ENCODE measurements around the gene ALG9. TPM values are rescaled to one million over a fixed set of nuclear protein-coding genes. Genes with fewer than 3 reads are reported as not detected.

ALG9 gene
- total RNA-seq, 5 donors from 2014 or later (not counting 1 experiment from before 2014, with no cell fraction given), result 20.0 to 25.6 (median 24.0) TPM

DNA sequence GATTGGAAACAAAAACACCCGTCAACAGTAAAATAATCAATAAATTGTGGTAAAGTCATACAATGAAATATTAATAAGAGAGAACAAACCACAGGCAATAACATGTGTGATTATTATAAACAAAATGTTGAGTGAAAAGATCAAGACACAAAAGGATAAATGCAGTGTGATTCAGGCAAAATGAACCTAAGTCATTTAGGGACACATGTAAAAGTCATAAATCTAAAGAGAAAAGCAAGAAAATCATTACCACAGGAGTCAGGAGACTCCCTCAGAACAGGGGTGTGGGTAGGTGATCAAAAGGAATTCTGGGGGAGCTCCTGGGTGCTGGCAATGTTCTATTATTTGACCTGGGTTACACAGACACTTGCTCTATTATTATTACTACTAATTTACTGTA is 57.3 kb downstream of the ALG9 start:
- Mint-ChIP-seq H3K36me3 (peaks cover 53% of the 10 kb centered on the region), H3K27me3 (no peaks in the 10 kb centered on the region), H3K9me3 (no peaks in the 10 kb centered on the region), H3K4me1 (peaks cover 0 to 4% (median 2%) of the 10 kb centered on the region in 3 donors), H3K4me3 (no peak overlapping the region), H3K27ac (no peak overlapping the region)
- Histone ChIP-seq H3K9me3 (no peaks in the 10 kb centered on the region), H3K27ac (ENCODE audit: low read length) (no peak overlapping the region), H3K4me3 (ENCODE audit: control insufficient read depth in 1 of 2, extremely low read depth in 1 of 2, low read length in 1 of 2) (no peak overlapping the region), H3K4me1 (ENCODE audit: control insufficient read depth in 1 of 2, extremely low read depth in 1 of 2, insufficient read depth in 2 of 2, low read length in 2 of 2) (no peaks in the 10 kb centered on the region), H3K27me3 (replicated peaks in 1 of 2; ENCODE audit: control insufficient read depth in 2 of 2, extremely low read depth in 1 of 2, insufficient read depth in 2 of 2, low read length in 1 of 2) (no peaks in the 10 kb centered on the region), H3K36me3 (ENCODE audit: control insufficient read depth in 2 of 2, extremely low read depth in 1 of 2, insufficient read depth in 1 of 2, low read length in 1 of 2) (peaks cover 0 to 2% of the 10 kb centered on the region in 2 donors)
- CTCF ChIA-PET, result no interaction called here
- POLR2A ChIA-PET, result no interaction called here
- no CpG with 5 or more reads among the region's 1 CpG for WGBS (ENCODE audit: insufficient coverage)
- DNase-seq (no peak), ATAC-seq (replicated peaks in 1 of 4) (no peak)

DNA sequence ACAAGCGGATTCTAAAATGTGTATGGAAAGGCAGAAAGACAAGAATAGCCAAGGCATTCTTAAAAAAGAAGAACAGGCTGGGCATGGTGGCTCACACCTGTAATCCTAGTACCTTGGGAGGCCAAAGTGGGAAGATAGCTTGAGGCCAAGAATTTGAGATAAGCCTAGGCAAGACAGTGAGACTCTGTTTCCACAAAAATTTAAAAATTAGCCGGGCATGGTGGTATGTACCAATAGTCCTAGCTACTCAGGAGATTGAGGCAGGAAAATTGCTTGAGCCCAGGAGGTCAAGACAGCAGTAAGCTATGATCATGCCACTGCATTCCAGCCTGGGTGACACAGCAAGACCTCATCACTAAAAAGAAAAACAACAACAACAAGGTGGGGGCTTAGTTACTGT is 59.2 kb downstream of the ALG9 start:
- Histone ChIP-seq H3K27ac (ENCODE audit: low read length) (no peak overlapping the region), H3K36me3 (ENCODE audit: control insufficient read depth in 2 of 2, extremely low read depth in 1 of 2, insufficient read depth in 1 of 2, low read length in 1 of 2) (peaks cover 10 to 17% of the 10 kb centered on the region in 2 donors), H3K4me3 (ENCODE audit: control insufficient read depth in 1 of 2, extremely low read depth in 1 of 2, low read length in 1 of 2) (no peak overlapping the region), H3K27me3 (replicated peaks in 1 of 2; ENCODE audit: control insufficient read depth in 2 of 2, extremely low read depth in 1 of 2, insufficient read depth in 2 of 2, low read length in 1 of 2) (no peaks in the 10 kb centered on the region), H3K4me1 (ENCODE audit: control insufficient read depth in 1 of 2, extremely low read depth in 1 of 2, insufficient read depth in 2 of 2, low read length in 2 of 2) (no peaks in the 10 kb centered on the region), H3K9me3 (no peaks in the 10 kb centered on the region)
- WGBS (ENCODE audit: insufficient coverage), result 100% methylated on average over 1 of the region's 2 CpGs
- ChIA-PET POLR2A (no interaction called here), CTCF (no interaction called here)
- Mint-ChIP-seq H3K36me3 (peaks cover 60% of the 10 kb centered on the region), H3K4me1 (peaks cover 0 to 4% (median 2%) of the 10 kb centered on the region in 3 donors), H3K27me3 (no peaks in the 10 kb centered on the region), H3K27ac (no peak overlapping the region), H3K9me3 (no peaks in the 10 kb centered on the region), H3K4me3 (no peak overlapping the region)
- ATAC-seq (replicated peaks in 1 of 4), result no peak
- no peak for DNase-seq

- DNase-seq, result no peak
- no peak for ATAC-seq (replicated peaks in 1 of 4)
- no peaks in the 10 kb centered on the region for H3K27me3 Mint-ChIP-seq
- H3K27ac ChIP-seq (ENCODE audit: low read length), result no peak overlapping the region
- ChIA-PET CTCF (no interaction called here), POLR2A (no interaction called here)
- peaks cover 0 to 4% (median 2%) of the 10 kb centered on the region in 3 donors for H3K4me1 Mint-ChIP-seq
- peaks cover 10 to 15% of the 10 kb centered on the region in 2 donors for H3K36me3 ChIP-seq (ENCODE audit: control insufficient read depth in 2 of 2, extremely low read depth in 1 of 2, insufficient read depth in 1 of 2, low read length in 1 of 2)
- H3K9me3 Mint-ChIP-seq, result no peaks in the 10 kb centered on the region
- peaks cover 61% of the 10 kb centered on the region for H3K36me3 Mint-ChIP-seq
- no peak overlapping the region for H3K4me3 ChIP-seq (ENCODE audit: control insufficient read depth in 1 of 2, extremely low read depth in 1 of 2, low read length in 1 of 2)
- no peaks in the 10 kb centered on the region for H3K27me3 ChIP-seq (replicated peaks in 1 of 2; ENCODE audit: control insufficient read depth in 2 of 2, extremely low read depth in 1 of 2, insufficient read depth in 2 of 2, low read length in 1 of 2)
- H3K27ac Mint-ChIP-seq, result no peak overlapping the region
- H3K9me3 ChIP-seq, result no peaks in the 10 kb centered on the region
- WGBS (ENCODE audit: insufficient coverage), result no CpG with 5 or more reads among the region's 2 CpGs
- H3K4me1 ChIP-seq (ENCODE audit: control insufficient read depth in 1 of 2, extremely low read depth in 1 of 2, insufficient read depth in 2 of 2, low read length in 2 of 2), result no peaks in the 10 kb centered on the region
- H3K4me3 Mint-ChIP-seq, result no peak overlapping the region
These were observed 59.9 kb downstream of the ALG9 start for GRCh38 chr11:111811445-111811844.

DNA sequence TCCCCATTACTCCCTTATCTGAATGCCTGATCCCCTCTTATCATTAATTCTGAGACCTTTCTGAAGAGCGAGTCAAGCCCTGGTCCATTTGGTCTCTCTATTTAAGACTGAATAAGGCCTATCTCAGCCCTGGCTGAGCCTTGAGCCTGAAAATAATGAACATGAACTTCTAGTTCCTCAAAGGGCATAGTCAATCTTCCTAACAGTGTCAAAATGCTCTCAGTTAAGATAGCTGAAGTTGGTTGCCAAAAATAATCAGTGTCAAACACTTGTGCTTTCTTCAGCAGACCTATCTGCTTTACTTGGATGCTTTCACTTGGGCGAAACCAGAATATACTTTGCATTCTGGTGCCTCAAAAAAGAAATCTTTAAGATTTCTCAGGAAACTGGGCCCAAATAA is 62.5 kb downstream of the ALG9 start:
- H3K27me3 ChIP-seq (replicated peaks in 1 of 2; ENCODE audit: control insufficient read depth in 2 of 2, extremely low read depth in 1 of 2, insufficient read depth in 2 of 2, low read length in 1 of 2), result no peaks in the 10 kb centered on the region
- H3K4me1 Mint-ChIP-seq, result peaks cover 0 to 1% (median under 1%) of the 10 kb centered on the region in 3 donors
- H3K36me3 Mint-ChIP-seq, result peaks cover 57% of the 10 kb centered on the region
- H3K9me3 Mint-ChIP-seq, result no peaks in the 10 kb centered on the region
- ATAC-seq (replicated peaks in 1 of 4), result no peak
- no peaks in the 10 kb centered on the region for H3K9me3 ChIP-seq
- no peak overlapping the region for H3K27ac ChIP-seq (ENCODE audit: low read length)
- no peaks in the 10 kb centered on the region for H3K4me1 ChIP-seq (ENCODE audit: control insufficient read depth in 1 of 2, extremely low read depth in 1 of 2, insufficient read depth in 2 of 2, low read length in 2 of 2)
- WGBS (ENCODE audit: insufficient coverage), result 96% methylated on average over 2 of the region's 2 CpGs
- DNase-seq, result no peak
- H3K36me3 ChIP-seq (ENCODE audit: control insufficient read depth in 2 of 2, extremely low read depth in 1 of 2, insufficient read depth in 1 of 2, low read length in 1 of 2), result peaks cover 10 to 29% of the 10 kb centered on the region in 2 donors
- no peak overlapping the region for H3K4me3 Mint-ChIP-seq
- no peak overlapping the region for H3K4me3 ChIP-seq (ENCODE audit: control insufficient read depth in 1 of 2, extremely low read depth in 1 of 2, low read length in 1 of 2)
- ChIA-PET POLR2A (no interaction called here), CTCF (no interaction called here)
- no peak overlapping the region for H3K27ac Mint-ChIP-seq
- no peaks in the 10 kb centered on the region for H3K27me3 Mint-ChIP-seq

GRCh38 chr11:111808063-111808588 is 63.3 kb downstream of the ALG9 start:
- 100% methylated on average over 2 of the region's 2 CpGs for WGBS (ENCODE audit: insufficient coverage)
- Mint-ChIP-seq H3K27ac (no peak overlapping the region), H3K4me3 (no peak overlapping the region), H3K9me3 (no peaks in the 10 kb centered on the region), H3K4me1 (no peaks in the 10 kb centered on the region), H3K27me3 (no peaks in the 10 kb centered on the region), H3K36me3 (peaks cover 62% of the 10 kb centered on the region)
- CTCF ChIA-PET, result interaction anchor here in 1 of 2 donors (0.7 kb wide), 1 partner anchor 27 kb away, joined by 3 read pairs; no protein-coding TSS in a partner anchor
- H3K27ac ChIP-seq (ENCODE audit: low read length), result no peak overlapping the region
- no peaks in the 10 kb centered on the region for H3K9me3 ChIP-seq
- DNase-seq (no peak), ATAC-seq (replicated peaks in 1 of 4) (no peak)
- H3K4me3 ChIP-seq (ENCODE audit: control insufficient read depth in 1 of 2, extremely low read depth in 1 of 2, low read length in 1 of 2), result no peak overlapping the region
- no peaks in the 10 kb centered on the region for H3K4me1 ChIP-seq (ENCODE audit: control insufficient read depth in 1 of 2, extremely low read depth in 1 of 2, insufficient read depth in 2 of 2, low read length in 2 of 2)
- peaks cover 13 to 29% of the 10 kb centered on the region in 2 donors for H3K36me3 ChIP-seq (ENCODE audit: control insufficient read depth in 2 of 2, extremely low read depth in 1 of 2, insufficient read depth in 1 of 2, low read length in 1 of 2)
- POLR2A ChIA-PET, result no interaction called here
- H3K27me3 ChIP-seq (replicated peaks in 1 of 2; ENCODE audit: control insufficient read depth in 2 of 2, extremely low read depth in 1 of 2, insufficient read depth in 2 of 2, low read length in 1 of 2), result no peaks in the 10 kb centered on the region

- POLR2A ChIA-PET, result no interaction called here
- Histone ChIP-seq H3K9me3 (no peaks in the 10 kb centered on the region), H3K27ac (ENCODE audit: low read length) (no peak overlapping the region), H3K4me1 (ENCODE audit: control insufficient read depth in 1 of 2, extremely low read depth in 1 of 2, insufficient read depth in 2 of 2, low read length in 2 of 2) (no peaks in the 10 kb centered on the region), H3K4me3 (ENCODE audit: control insufficient read depth in 1 of 2, extremely low read depth in 1 of 2, low read length in 1 of 2) (no peak overlapping the region), H3K36me3 (ENCODE audit: control insufficient read depth in 2 of 2, extremely low read depth in 1 of 2, insufficient read depth in 1 of 2, low read length in 1 of 2) (peaks cover 14 to 38% of the 10 kb centered on the region in 2 donors), H3K27me3 (replicated peaks in 1 of 2; ENCODE audit: control insufficient read depth in 2 of 2, extremely low read depth in 1 of 2, insufficient read depth in 2 of 2, low read length in 1 of 2) (no peaks in the 10 kb centered on the region)
- WGBS (ENCODE audit: insufficient coverage), result 100% methylated on average over 1 of the region's 1 CpG
- H3K4me3 Mint-ChIP-seq, result no peak overlapping the region
- no peak overlapping the region for H3K27ac Mint-ChIP-seq
- H3K36me3 Mint-ChIP-seq, result peaks cover 62% of the 10 kb centered on the region
- no peaks in the 10 kb centered on the region for H3K27me3 Mint-ChIP-seq
- H3K4me1 Mint-ChIP-seq, result no peaks in the 10 kb centered on the region
- no peak for ATAC-seq (replicated peaks in 1 of 4)
- CTCF ChIA-PET, result no interaction called here
- no peaks in the 10 kb centered on the region for H3K9me3 Mint-ChIP-seq
- no peak for DNase-seq
These were observed 64.3 kb downstream of the ALG9 start for GRCh38 chr11:111807076-111807475.

DNA sequence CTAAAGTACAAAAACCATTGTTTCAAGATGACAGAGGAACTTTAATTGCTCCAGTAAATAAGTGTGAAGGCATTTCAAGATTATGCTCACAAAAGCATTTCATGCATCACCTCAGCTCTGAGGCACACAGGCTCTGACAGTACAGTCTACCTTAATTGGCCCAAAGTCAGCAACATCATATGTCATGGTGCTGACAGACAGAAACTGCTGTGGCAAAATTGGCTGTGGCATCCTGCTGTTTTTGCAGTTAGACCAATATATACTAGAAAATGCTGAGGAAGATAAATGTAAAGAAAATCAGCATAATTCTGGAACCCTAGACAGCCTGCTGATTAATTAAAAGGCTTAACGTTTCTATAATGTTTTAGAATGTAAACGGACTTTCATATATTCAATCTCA is 70.2 kb downstream of the ALG9 start:
- CTCF ChIA-PET, result no interaction called here
- no CpG with 5 or more reads among the region's 2 CpGs for WGBS (ENCODE audit: insufficient coverage)
- no peak for ATAC-seq (replicated peaks in 1 of 4)

More for the DNA sequence above, 70.2 kb downstream of the ALG9 start:
- POLR2A ChIA-PET, result no interaction called here
- Mint-ChIP-seq H3K9me3 (peaks cover 0 to 10% (median 3%) of the 10 kb centered on the region in 3 donors), H3K27me3 (no peaks in the 10 kb centered on the region), H3K36me3 (peaks cover 72% of the 10 kb centered on the region), H3K27ac (no peak overlapping the region), H3K4me3 (no peak overlapping the region), H3K4me1 (no peaks in the 10 kb centered on the region)
- Histone ChIP-seq H3K9me3 (no peaks in the 10 kb centered on the region), H3K4me3 (ENCODE audit: control insufficient read depth in 1 of 2, extremely low read depth in 1 of 2, low read length in 1 of 2) (no peak overlapping the region), H3K27ac (ENCODE audit: low read length) (no peak overlapping the region), H3K27me3 (replicated peaks in 1 of 2; ENCODE audit: control insufficient read depth in 2 of 2, extremely low read depth in 1 of 2, insufficient read depth in 2 of 2, low read length in 1 of 2) (no peaks in the 10 kb centered on the region), H3K4me1 (ENCODE audit: control insufficient read depth in 1 of 2, extremely low read depth in 1 of 2, insufficient read depth in 2 of 2, low read length in 2 of 2) (no peaks in the 10 kb centered on the region), H3K36me3 (ENCODE audit: control insufficient read depth in 2 of 2, extremely low read depth in 1 of 2, insufficient read depth in 1 of 2, low read length in 1 of 2) (peaks cover 6 to 37% of the 10 kb centered on the region in 2 donors)
- DNase-seq, result no peak
